GM18951 (cell line): Measurements from ENCODE around the gene AFAP1.

ENCODE experiments used
- POLR2A ChIP-seq: IDR thresholded peaks from 4 replicates; pipeline ENCODE4 v1.6.1; 2011; ENCODE audit warnings: mild to moderate bottlenecking; ENCODE audit not compliant: insufficient read length, insufficient read depth; ENCODE audit errors: extremely low read depth
- in situ Hi-C: fragments of 300-500 bp; cut with MboI; formaldehyde crosslinking; loops from one replicate; pipeline ENCODE4 v1.12.0; 2022; ENCODE audit warnings: low sequenced_read_pairs, mixed read lengths, inconsistent platforms; ENCODE audit not compliant: unreplicated experiment

Gene AFAP1

DNA sequence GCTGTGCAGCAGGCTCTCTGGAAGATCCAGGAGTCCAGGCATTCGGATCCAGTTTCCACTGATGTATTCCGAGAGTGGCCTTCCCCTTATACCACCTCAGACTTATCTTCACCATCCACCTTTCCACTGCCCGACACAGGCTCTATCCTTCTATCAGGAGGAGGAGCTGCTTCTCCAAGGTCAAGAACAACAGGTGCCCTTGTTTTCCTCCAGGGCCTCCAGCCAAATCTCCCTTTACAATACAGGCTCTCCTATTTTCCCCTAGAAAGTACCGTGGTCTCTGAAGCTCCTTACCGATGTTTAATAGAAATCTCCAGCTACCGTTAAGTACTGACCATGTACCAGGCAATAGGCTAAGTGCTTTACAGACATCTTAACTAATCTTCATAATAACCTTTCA is 61.3 kb downstream of the AFAP1 start:
- in situ Hi-C loops, result no loop called here
- no peak for TF ChIP-seq POLR2A

DNA sequence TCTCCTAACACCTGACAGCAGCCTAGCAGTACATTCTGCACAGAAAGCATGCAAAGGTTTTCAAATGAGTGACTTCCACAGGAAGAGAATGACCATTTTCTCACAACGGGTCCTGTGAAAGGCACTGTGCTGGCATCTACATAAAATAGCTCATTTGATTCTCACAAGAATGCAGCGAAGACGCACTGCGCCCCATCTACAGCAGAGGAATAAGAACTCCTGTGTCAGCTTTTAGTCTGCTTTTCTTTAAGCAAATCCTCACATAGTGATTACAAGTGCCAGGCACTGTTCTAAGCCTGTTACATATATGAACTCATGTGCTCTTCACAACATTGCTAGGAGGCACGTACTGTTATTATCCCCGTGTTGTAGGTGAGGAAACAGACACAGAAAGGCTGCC is 62.5 kb downstream of the AFAP1 start:
- in situ Hi-C loops, result no loop called here
- no peak for TF ChIP-seq POLR2A

DNA sequence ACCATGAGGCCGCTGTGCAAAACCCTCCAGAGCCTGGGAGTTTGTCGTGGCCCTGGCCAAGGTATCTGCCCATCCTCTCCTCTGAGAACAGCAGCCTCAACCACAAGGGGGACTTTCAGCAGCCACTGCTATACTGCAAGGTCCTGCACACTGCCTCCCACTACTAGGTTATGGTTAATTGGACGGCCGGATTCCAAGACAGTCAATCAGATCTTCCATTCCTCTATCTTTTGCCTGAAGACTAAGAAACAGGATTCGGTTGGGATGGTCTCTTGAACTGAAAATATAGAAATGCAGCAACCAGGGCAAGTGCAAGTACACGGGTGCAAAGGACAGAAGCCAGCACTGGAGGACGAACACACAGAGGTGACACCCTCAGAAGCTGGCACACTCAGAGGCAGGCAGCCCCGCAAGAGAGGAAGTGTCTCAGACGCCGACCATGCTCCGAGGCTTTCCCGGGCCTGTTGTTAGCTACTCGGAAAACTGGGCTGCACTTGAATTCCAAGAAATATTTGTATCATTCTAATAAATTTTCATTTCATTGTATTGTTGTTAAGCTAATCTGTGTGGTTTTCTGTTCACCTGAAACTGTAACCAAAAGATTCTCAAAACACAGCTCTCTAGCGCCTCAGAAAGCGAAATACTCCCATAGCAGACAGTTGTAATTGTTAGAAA is 63.3 kb downstream of the AFAP1 start:
- in situ Hi-C loops, result no loop called here
- TF ChIP-seq POLR2A, result no peak

DNA sequence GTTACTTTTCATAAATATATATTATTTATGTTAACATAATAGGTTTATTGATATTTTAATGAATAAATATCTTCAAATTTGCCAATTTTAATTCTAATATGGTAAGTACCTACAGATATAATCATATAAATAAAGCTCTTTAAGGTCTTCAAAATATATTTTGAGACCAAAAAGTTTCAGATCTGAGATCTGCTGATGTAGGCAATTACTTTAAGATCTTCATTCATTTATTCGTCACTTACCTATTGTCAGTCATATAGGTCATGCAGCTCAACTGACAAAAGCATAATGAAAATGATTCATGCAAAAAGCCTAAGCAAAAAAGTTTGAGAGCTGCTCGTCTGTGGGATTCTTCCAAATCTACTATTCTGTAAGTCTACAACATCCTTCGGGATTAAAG is 64.8 kb downstream of the AFAP1 start:
- in situ Hi-C loops, result no loop called here
- TF ChIP-seq POLR2A, result no peak

DNA sequence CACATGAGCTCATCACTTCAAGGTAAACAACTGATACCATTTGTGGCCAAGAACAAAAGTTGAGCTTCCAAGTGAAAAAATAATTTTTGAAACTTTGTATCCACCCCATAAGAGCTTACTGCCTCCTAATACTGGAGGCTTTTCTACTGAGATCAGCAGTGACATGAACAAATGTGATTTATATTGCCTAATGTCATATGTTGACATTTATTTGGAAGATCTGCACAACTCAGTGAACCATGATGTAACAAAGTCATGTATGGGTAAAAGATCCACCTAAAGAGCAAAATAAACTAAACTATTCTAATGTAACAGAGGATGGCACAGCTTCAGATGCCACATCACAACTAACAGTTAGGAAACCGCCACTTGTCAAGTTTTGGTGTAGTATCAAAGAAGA is 65.8 kb downstream of the AFAP1 start:
- in situ Hi-C loops, result no loop called here
- TF ChIP-seq POLR2A, result no peak

DNA sequence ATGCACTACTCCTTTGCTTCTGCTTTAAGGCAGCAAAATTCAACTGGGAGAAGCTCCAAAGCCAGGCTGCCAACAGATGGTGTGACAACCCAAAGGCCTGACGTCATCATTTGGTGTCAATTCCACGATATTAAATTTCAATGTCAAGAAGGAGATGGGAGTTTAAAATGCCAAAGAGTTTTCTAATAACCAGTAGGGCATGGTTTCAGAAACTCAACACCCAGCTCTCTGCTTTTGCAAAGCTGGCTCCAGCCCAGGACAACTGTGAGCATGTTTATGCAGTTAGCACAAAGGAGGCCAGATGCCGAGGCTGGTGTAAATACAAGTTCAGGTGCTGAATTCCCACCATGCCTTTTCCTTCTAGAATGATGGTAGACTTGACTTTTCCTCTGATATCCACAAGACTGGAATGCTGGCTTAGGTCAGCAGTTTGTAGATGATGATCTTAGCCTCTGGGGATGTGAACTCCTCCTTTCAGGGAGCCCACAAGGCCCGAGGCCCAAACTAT is 67.3 kb downstream of the AFAP1 start:
- TF ChIP-seq POLR2A, result no peak
- in situ Hi-C loops, result no loop called here

DNA sequence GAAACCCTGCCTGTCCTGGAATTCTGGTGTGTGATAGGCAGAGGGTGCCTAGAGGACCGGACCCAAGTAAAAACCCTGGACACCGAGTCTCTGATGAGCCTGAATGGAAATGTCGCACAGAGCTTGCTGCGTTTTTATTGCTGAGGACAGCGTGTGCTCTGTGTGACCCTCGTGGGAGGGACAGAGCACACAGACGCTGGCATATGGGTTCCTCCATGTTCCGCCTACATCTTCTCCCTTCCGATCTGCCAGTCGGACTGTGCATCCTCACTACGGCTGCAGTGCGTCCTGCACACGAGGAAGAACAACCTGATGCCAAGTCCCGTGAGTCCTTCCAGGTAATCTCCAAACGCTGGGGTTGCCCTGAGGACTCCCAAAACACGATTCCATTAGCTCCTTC is 68.3 kb downstream of the AFAP1 start:
- in situ Hi-C loops, result no loop called here
- TF ChIP-seq POLR2A, result no peak

DNA sequence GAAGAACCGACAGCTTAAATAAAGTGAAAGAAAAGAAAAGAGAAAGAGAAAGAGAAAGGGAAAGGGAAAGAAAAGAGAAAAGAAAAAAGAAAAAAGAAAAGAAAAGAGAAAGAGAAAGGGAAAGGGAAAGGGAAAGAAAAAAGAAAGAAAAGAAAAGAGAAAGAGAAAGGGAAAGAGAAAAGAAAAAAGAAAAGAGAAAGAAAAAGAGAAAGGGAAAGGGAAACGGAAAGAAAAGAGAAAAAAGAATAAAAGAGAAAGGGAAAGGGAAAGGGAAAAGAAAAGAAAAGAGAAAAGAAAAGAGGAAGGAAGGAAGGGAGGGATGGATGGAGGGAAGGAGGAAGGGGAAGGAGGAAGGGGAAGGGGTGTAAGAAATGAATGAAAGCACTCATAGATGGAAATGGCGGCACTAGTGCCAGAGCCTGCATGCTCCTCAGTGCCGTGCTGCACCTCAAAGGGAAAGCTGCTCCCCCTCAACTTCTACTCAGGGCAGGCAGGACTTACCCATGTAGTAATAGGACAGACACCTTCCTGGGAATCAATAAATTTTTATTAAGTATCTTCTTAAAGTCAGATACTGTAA is 70.7 kb downstream of the AFAP1 start:
- TF ChIP-seq POLR2A, result no peak
- in situ Hi-C loops, result no loop called here

DNA sequence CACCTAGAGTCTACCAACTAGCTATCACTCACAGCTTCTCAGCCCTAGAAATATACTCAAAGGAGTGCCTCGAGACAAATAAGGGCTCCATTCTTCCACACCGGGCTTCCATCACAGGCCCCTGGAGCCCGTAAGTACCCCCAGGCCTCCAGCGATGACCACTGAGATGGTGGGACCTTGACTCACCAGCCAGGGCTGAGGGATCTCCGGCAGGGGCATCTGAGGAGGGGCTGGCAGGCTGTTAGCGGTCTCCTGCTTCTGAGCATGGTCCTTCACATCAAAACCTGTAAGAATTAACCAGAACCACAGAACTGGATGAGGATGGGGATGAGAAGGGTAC is 71.3 kb downstream of the AFAP1 start:
- TF ChIP-seq POLR2A, result no peak
- in situ Hi-C loops, result no loop called here

DNA sequence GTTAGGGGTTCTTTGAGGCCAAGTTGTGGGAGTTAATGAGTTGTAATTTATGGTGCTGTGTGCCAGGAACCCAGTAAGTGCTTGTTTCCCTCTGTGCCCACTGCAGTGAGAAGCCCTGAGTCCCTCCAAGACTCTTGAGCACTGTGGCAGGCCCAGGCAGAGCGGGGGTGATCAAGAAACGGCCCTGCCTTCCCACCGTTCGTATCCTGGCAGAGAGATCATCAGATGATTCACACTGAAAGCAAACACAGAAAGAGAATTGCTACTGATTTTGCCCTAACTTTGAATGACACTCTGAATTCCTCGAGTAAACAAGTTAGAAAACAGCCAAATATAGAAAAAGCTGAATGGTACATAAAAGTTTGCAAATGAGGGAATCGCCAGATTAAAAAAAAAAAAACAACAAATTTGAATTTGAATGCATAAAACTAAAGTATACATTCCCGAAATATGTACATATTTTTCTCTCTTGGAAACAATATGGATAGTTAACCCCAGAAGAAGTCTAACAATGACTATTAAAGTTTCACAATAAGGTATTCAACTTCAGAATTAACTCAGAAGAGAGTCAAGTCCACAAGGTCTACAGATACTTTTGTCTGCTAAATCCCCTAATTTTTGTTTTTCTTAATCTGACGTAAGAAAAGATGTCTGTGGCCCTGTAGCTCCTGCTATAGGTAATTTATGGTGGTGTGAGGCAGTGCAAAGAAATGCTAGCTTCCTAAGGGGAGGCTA is 71.8 kb downstream of the AFAP1 start:
- TF ChIP-seq POLR2A, result no peak
- in situ Hi-C loops, result no loop called here

DNA sequence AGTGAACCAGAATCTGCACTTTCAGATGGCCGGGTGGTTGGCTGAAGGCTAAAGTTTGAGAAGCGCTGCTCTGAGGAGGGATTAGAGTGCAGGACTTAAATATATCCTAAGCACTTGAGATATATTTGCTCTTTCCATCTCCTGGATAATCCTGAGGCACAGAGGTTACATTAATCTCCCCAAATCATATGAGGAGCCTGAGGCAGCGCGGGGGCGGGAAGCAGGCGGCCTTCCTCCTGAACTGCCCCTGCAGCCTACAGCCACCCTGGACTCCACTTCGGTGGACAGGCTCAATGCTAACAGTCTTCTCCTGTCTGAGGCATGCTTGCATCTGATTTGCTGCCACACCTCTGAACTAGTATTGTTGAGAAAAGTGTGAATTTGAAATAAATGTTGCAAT is 72.5 kb downstream of the AFAP1 start:
- no peak for TF ChIP-seq POLR2A
- in situ Hi-C loops, result no loop called here

DNA sequence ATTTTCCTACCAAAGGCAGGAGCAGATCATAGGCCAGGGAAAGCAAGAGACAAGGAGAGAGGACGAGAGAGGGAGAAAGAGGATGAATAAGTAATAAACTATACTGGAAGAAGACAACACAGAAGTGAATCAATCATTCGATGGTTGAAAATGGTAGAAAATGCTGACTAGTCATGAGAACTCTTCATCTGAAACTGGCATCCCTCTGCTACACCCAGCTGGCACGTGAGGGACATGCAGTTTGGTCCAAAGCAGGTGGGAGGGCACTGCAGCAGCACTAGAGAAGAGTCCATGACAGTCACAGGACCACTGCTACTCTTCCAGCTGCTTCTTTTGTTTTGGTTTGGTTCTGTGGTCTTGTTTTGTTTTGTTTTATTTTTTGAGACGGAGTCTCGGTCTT is 74.1 kb downstream of the AFAP1 start:
- TF ChIP-seq POLR2A, result no peak

DNA sequence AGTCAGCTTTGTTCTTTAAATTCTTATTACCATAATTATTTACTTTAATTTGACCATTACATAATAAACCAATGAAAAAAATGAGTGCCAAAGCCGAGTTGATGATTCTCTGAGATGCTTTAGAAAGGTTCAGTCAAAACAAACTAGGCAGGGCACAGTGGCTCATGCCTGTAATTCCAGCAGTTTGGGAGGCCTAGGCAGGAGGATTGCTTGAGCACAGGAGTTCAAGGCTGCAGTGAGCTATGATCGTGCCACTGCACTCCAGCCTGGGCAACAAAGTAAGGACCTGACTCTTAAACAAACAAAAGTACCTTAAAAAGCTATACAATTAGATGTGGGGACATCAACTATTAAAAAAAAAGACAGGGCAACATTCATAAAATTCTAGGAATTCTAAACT is 75.0 kb downstream of the AFAP1 start:
- in situ Hi-C loops, result no loop called here
- no peak for TF ChIP-seq POLR2A

More for the DNA sequence above, 74.1 kb downstream of the AFAP1 start:
- in situ Hi-C loops, result no loop called here
